ENCODE data around the gene DHRSX.
"Not testable (repeated sequence)": the region's sequence is repeated elsewhere in the genome, so short reads cannot be mapped to it uniquely, and the experiment has no call there.

Gene DHRSX

DNA sequence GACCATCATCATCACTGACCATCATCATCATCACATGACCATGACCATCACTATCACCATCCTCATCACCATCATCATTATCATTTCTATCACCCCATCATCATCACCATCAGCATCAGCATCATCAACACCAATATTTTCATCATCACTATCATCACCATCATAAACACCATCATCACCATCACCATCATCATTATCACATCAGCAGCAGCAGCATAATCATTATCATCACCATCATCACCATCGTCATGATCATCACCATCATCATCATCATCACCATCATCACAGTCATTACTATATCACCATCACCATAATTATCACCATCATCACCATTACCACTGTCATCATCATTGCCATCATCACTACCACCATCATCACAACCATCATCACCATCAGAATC lies 117.6 kb downstream of the DHRSX start:
- H3K9me3 ChIP-seq (ENCODE audit: control insufficient read depth, insufficient read depth, low read length): no peaks in the 10 kb centered on the region
- H3K9me2 ChIP-seq (replicated peaks; ENCODE audit: control insufficient read depth, low read length): no peaks in the 10 kb centered on the region
- no peak overlapping the region for H3K4me2 ChIP-seq (ENCODE audit: low read length)
- no peaks in the 10 kb centered on the region for H3K36me3 ChIP-seq (ENCODE audit: control insufficient read depth, low read length)
- no peak for TF ChIP-seq EZH2phosphoT487 (IDR thresholded peaks at IDR 0.05; ENCODE audit: borderline replicate concordance, low read length)
- TF ChIP-seq CTCF (IDR thresholded peaks at IDR 0.05; ENCODE audit: low read depth, low read length, poor library complexity, severe bottlenecking): no peak
- no peaks in the 10 kb centered on the region for H4K20me1 ChIP-seq (ENCODE audit: control insufficient read depth, insufficient read depth, low read depth, low read length)
- H3K27ac ChIP-seq (ENCODE audit: low read depth, low read length): no peak overlapping the region
- H3K4me1 ChIP-seq (ENCODE audit: control insufficient read depth, low read length): no peaks in the 10 kb centered on the region
- H3K27me3 ChIP-seq (ENCODE audit: control insufficient read depth, low read length): no peaks in the 10 kb centered on the region
- no peaks in the 10 kb centered on the region for H3F3A ChIP-seq (ENCODE audit: control insufficient read depth, insufficient read depth)
- no peak overlapping the region for H3K4me3 ChIP-seq (ENCODE audit: low read length)
- H3K79me2 ChIP-seq (ENCODE audit: control insufficient read depth, low read length): peaks cover 5% of the 10 kb centered on the region; the same call in 1 of the 2 replicates

DNA sequence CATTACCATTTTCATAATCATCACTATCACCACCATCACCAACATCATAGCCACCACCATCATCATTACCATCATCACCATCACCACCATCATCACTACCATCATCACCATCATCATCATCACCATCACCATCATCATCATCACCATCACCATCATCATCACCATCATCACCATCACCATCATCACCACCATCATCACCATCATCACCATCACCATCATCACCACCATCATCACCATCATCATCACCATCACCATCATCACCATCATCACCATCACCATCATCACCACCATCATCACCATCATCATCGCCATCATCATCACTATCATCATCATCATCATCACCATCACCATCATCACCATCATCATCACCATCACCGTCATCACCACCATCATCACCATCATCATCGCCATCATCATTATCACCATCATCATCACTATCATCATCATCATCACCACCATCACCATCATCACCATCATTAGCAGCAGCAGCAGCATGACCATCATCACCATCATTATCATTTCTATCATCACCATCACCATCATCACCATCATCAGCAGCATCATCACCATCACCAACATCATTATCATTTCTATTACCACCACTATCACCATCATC lies 118.2 kb downstream of the DHRSX start:
- H3K4me3 ChIP-seq (ENCODE audit: low read length); H3K9me2 ChIP-seq (replicated peaks; ENCODE audit: control insufficient read depth, low read length); H3K27ac ChIP-seq (ENCODE audit: low read depth, low read length); H3F3A ChIP-seq (ENCODE audit: control insufficient read depth, insufficient read depth); H3K9me3 ChIP-seq (ENCODE audit: control insufficient read depth, insufficient read depth, low read length); H3K79me2 ChIP-seq (ENCODE audit: control insufficient read depth, low read length); H3K36me3 ChIP-seq (ENCODE audit: control insufficient read depth, low read length); H3K27me3 ChIP-seq (ENCODE audit: control insufficient read depth, low read length); H3K4me1 ChIP-seq (ENCODE audit: control insufficient read depth, low read length); H4K20me1 ChIP-seq (ENCODE audit: control insufficient read depth, insufficient read depth, low read depth, low read length); H3K4me2 ChIP-seq (ENCODE audit: low read length): not testable (repeated sequence)

- Histone ChIP-seq H3K36me3 (ENCODE audit: control insufficient read depth, low read length) (no peaks in the 10 kb centered on the region), H3K27ac (ENCODE audit: low read depth, low read length) (no peak overlapping the region), H4K20me1 (ENCODE audit: control insufficient read depth, insufficient read depth, low read depth, low read length) (no peaks in the 10 kb centered on the region), H3K9me2 (replicated peaks; ENCODE audit: control insufficient read depth, low read length) (no peaks in the 10 kb centered on the region), H3K79me2 (ENCODE audit: control insufficient read depth, low read length) (no peaks in the 10 kb centered on the region), H3K27me3 (ENCODE audit: control insufficient read depth, low read length) (no peaks in the 10 kb centered on the region), H3K4me3 (ENCODE audit: low read length) (no peak overlapping the region), H3F3A (ENCODE audit: control insufficient read depth, insufficient read depth) (no peaks in the 10 kb centered on the region), H3K9me3 (ENCODE audit: control insufficient read depth, insufficient read depth, low read length) (no peaks in the 10 kb centered on the region), H3K4me2 (ENCODE audit: low read length) (no peak overlapping the region), H3K4me1 (ENCODE audit: control insufficient read depth, low read length) (no peaks in the 10 kb centered on the region)
- TF ChIP-seq EZH2phosphoT487 (IDR thresholded peaks at IDR 0.05; ENCODE audit: borderline replicate concordance, low read length) (no peak), CTCF (IDR thresholded peaks at IDR 0.05; ENCODE audit: low read depth, low read length, poor library complexity, severe bottlenecking) (no peak)
Measured at GRCh38 chrX:2376166-2376565, 124.6 kb downstream of the DHRSX start.

DNA sequence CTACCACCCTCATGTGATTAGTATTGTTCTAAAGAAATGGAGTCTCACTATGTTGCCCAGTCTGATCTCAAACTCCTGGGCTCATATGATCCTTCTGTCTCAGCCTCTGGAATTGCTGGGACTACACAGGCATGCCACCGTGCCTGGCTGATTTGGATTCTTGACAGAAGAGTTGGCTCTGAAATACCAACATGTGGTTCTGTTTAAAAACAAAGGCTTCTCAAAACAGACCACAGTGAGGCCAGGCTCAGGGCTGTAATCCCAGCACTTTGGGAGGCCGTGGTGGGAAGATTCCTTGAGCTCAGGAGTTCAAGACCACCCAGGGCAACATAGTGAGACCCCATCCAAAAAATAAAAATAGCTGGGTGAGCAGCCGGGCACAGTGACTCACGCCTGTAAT lies 126.7 kb downstream of the DHRSX start:
- Histone ChIP-seq H3F3A (ENCODE audit: control insufficient read depth, insufficient read depth) (no peaks in the 10 kb centered on the region), H3K79me2 (ENCODE audit: control insufficient read depth, low read length) (no peaks in the 10 kb centered on the region), H4K20me1 (ENCODE audit: control insufficient read depth, insufficient read depth, low read depth, low read length) (no peaks in the 10 kb centered on the region), H3K27me3 (ENCODE audit: control insufficient read depth, low read length) (no peaks in the 10 kb centered on the region), H3K9me2 (replicated peaks; ENCODE audit: control insufficient read depth, low read length) (no peaks in the 10 kb centered on the region), H3K36me3 (ENCODE audit: control insufficient read depth, low read length) (no peaks in the 10 kb centered on the region), H3K4me2 (ENCODE audit: low read length) (no peak overlapping the region), H3K27ac (ENCODE audit: low read depth, low read length) (no peak overlapping the region), H3K4me1 (ENCODE audit: control insufficient read depth, low read length) (no peaks in the 10 kb centered on the region), H3K9me3 (ENCODE audit: control insufficient read depth, insufficient read depth, low read length) (no peaks in the 10 kb centered on the region), H3K4me3 (ENCODE audit: low read length) (no peak overlapping the region)
- TF ChIP-seq EZH2phosphoT487 (IDR thresholded peaks at IDR 0.05; ENCODE audit: borderline replicate concordance, low read length) (no peak), CTCF (IDR thresholded peaks at IDR 0.05; ENCODE audit: low read depth, low read length, poor library complexity, severe bottlenecking) (no peak)
